HG02759 (cell line): ENCODE results near the gene BTNL2.

Experiments used
- ATAC-seq: cut with Tn5 transposase; IDR thresholded peaks from one replicate; pipeline ENCODE4 v1.9.1; 2021; ENCODE audit warnings: mild to moderate bottlenecking, moderate library complexity; ENCODE audit not compliant: unreplicated experiment

Gene BTNL2

GRCh38 chr6:32415521-32416019 lies 8.6 kb upstream of the BTNL2 start:
- ATAC-seq: no peak

DNA sequence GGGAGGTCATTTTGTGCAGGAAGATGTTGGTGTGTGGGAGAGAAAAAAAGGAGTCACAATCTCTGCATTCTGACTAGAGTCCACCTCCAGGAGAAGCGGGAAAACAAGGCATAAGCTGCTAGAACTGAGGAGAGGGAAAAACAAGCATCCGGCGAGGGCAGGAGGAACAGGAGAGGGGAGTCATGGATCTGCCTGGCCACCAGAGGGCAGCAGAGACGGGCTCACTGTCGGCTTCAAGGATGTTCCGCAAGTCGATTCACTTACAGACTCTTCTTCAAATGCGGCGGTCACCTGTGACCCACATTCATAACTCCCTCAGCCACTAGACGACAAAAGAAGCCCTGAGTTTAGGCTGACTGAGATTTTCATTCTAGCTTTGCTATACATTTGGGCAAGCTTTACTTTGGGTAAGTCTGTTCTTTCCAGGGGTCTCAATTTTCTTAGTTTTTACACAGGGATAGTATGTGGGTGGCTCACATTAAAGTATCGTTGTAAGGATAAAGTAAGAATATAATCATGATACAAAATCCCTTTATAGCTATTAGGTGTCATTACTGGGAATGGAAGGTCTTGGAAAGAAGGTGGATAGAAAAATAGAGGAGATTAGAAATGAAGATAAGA lies 6.6 kb upstream of the BTNL2 start:
- peak; percentile 55 for ATAC-seq

- ATAC-seq: no peak
Observed at GRCh38 chr6:32411566-32412327, 4.8 kb upstream of the BTNL2 start.

GRCh38 chr6:32410906-32411305 lies 3.9 kb upstream of the BTNL2 start:
- ATAC-seq: no peak

- ATAC-seq: no peak
Observed at GRCh38 chr6:32406197-32406596, 784 bp downstream of the BTNL2 start.

DNA sequence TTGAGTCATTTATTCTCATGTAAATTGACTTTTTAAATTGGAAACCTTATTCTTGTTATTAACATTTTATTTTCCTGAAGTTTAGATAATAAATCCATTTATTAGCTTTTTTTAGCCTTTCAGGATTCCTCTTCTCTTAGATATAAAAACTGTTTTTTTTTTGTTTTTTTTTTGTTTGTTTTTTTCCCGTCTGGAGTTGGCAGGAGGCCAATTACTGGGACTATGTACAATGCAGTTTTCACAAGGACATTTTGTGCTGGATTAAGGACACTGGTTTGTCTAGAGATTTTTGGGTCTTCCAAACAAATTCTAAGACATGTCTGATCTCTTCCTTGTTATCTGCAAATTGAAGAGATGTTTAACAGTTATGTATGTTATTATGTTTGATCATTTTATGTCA lies 1.3 kb downstream of the BTNL2 start:
- ATAC-seq: no peak

- ATAC-seq: no peak
Observed at GRCh38 chr6:32402812-32403211, 4.2 kb downstream of the BTNL2 start.

DNA sequence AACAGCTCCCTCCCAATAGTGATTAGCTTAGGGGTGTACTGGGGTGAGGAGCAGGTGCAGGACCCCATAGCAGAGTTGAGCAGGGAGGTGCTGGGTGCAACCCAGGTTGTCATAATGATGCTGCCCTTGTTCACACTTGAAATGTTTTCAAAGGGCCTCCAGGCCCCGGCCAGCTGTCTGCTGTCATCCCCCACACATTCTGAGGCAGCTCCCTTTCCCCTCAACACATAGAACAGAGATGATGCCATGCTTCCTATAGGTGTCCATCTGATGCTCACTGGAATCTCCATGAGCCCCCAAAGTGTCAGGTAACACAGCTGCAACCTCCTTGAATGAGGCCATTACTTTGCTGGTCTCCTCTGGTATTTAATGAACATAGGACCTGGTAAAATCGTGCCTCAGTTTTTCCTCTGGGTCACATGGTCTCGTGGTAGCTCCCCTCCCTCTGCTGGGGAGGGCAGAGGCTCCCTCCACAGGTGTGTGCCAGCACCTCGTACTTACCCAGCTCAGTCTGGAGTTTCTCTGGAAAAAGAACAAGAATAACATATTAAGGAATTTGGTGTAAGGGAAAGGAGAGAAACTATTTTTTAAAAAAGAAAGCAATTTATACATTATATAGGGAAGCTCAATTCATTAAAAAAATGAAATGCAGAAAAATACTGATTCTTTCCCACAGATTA lies 5.6 kb downstream of the BTNL2 start:
- no peak for ATAC-seq

DNA sequence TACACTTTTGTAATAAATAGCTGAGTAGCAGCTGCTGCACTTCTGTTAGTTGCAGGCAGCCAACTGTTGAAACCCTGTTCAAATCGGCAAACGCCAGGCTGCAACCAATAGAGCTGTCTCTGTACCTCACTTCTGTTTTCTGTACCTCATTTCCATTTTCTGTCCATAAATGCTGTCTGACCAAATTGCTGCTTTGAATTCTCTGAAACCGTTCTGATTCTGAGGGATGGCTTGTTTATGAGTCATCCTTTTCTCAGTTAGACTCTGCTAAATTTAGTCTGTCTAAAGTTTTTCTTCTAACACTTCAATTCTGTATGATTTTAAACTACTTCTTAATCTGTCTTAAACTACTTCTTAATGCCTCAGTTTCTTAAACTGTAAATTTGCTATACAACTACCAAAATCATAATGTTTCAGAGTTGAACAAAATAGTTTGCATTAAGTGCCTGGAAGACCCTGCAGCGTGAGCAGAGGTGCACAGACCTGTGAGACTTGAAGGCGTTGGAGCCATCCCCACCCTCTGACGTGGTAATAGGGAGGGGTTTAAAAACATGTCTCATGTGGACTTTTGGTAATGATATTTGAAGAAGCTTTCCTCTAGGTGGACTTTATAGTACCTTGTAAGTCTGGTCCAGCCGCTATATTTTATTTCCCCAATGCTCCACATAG lies 9.6 kb downstream of the BTNL2 start:
- ATAC-seq: peak; percentile 68

- ATAC-seq: no peak
Observed at GRCh38 chr6:32396028-32396427, 11.0 kb downstream of the BTNL2 start.

- ATAC-seq: no peak
Observed at GRCh38 chr6:32393665-32394420, 13.1 kb downstream of the BTNL2 start.

DNA sequence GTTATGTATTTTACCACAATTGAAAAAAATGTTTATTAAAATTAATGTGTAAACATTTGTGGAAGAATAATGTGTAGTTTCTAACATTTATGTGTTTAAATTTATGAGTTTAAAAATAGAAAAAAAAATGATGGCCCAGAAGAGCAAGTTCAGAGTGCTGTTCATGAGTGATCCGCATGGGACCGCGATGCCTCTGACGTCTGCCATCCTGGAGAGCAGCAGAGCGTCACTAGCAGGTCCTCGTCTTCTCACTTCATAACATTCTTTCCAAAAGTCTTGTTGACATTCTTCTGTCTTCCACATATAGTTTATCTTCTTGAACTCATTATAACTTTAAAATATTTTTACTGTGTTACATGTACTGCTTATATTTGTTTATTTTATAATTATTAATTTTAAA lies 15.5 kb downstream of the BTNL2 start:
- no peak for ATAC-seq

DNA sequence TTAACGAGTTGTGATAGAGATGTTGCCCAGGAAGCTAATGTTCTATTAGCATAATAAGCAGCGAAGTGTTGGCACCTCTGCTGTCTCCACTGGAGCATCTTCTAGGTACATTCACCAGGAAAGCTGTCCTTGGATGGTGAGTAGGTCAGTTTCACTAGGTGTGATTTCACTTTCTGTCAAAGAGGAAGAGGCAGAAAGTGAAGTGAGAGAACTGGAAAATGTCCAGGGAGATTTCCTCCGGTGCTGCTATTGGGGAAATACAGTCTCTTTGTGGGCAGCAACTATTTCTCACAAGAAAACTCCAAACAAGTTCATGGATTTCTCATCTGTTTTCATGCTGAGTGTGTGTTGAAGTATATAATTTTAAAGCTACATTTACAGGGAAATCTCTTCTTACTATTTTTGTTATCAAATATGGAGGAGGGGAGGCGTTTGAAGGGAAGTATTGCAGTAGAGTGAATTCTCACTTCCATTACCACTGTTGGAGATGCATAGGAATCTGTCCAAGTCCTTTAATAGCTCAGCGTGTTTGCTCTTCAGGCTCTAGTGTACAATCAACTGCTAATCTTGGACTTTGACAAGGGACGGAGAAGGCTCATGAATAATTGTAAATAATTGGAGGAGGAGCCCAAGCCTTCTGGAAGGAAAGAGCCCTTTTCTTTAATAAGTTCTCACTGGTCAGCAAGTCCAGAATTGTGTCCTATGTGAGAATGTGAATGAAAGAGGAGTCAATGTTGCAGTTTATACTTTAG lies 19.2 kb downstream of the BTNL2 start:
- no peak for ATAC-seq

DNA sequence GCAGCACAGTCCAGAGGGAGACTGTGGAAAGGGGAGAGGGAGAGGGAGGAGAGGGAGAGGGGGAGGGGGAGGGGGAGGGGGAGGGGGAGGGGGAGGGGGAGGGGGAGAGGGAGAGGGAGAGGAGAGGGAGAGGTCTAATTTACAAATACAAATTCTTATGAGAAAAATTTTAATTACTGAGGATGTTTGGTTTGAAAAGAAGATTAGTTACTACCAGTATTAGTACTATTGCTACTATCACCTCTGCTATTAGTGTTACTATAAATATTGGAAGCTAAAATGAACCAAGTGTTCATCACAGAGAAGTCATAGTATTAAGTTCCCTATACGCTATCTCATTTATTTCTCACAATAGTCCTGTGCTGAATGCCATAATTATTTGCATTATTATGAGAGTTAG lies 20.9 kb downstream of the BTNL2 start:
- no peak for ATAC-seq

- ATAC-seq: no peak
Observed at GRCh38 chr6:32382757-32383420, 24.1 kb downstream of the BTNL2 start.

DNA sequence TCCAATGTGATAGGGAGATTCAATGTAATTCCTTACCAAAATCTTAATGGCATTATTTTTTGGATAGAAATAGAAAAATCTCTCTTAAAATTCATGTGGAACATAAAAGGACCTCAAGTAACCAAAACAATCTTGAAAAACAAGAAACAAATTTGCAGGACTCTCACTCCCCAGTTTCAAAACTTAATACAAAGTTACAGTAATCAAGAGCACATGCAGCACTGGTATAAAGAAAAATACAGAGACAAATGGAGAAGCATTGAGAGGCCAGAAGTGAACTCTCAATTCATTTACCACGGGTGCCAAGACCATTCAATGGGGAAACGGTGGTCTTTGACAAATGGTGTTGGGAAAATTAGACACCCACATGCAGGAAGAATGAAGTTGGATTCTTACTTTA lies 27.4 kb downstream of the BTNL2 start:
- no peak for ATAC-seq

DNA sequence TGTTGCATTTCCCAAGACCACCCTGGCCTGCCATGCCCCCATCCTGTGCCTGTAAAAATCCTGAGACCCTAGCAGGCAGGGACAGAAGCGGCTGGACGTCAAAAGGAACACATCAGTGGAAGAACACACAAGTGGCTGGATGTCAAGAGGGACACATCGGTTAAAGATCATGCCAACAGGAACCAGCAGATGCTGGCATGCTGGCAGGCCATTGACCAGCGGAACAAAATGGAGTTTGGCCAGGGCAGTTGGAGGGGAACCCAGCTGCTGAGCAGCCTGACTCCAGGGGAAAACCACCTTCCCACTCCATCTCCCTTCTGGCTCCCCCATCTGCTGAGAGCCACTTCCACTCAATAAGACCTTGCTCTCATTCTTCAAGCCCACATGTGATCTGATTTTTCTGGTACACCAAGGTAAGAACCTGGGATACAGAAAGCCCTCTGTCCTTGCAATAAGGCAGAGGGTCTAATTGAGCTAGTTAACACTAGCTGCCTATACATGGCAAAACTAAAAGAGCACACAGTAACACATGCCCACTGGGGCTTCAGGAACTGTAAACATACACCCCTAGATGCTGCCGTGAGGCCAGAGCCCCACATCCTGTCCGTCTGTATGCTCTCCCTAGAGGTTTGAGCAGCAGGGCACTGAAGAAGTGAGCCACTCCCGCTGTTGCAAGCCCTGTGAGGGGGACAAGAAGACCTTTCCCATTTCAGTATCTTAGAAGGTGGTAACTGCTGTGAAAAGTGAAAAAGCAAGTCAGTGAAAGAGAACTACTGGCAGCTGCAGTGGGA lies 31.0 kb downstream of the BTNL2 start:
- no peak for ATAC-seq

- ATAC-seq: no peak
Observed at GRCh38 chr6:32371803-32372202, 35.2 kb downstream of the BTNL2 start, which contains the start of gene TSBP1. Gene TSBP1 (minus strand): TSS chr6:32371903. CDS start chr6:32371706, 197 bp downstream.

DNA sequence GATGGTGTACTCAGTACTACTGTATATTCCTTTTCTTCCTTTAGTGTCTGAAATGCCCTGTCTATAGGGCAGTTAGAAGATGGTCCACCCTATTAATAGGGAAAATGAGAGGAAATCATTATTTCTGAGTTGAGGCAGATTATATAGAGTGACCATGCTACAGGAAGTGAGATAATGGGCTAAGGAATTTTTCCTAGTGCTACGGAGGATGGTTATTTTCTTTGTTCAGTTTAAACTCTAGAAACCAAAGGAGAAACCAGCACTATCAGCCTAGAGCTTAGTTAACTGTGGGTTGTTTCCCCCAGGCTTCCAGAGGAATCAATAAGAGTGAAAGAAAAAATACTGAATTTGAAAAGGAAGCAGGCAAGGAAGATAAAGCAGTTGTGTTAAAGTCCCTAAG lies 35.8 kb downstream of the BTNL2 start:
- ATAC-seq: no peak
